Tibial nerve (tissue), 4 donors: ENCODE measurements around the gene ABHD15.

ENCODE experiments used
- CTCF ChIP-seq, 5 experiments: fragments of 200-600 bp in 3 of 5; fragments of 450-650 bp in 2 of 5; sonication (generic) in 3 of 5; IDR thresholded peaks; one replicate each; pipeline ENCODE4 v1.5.1; 2016 to 2019; ENCODE audit warnings: antibody characterized with exemption in 5 of 5, mild to moderate bottlenecking in 3 of 5, moderate library complexity in 2 of 5
- EP300 ChIP-seq, 2 donors: sonication (generic); formaldehyde crosslinking; IDR thresholded peaks; one replicate each; pipeline ENCODE4 v1.6.1; 2017; ENCODE audit warnings: antibody characterized with exemption in 2 of 2, mild to moderate bottlenecking in 1 of 2
- POLR2A ChIP-seq, 2 donors: fragments of 450-650 bp; IDR thresholded peaks; one replicate each; pipeline ENCODE4 v1.6.1; 2017; ENCODE audit warnings: antibody characterized with exemption in 2 of 2, mild to moderate bottlenecking in 2 of 2, moderate library complexity in 2 of 2

GRCh38 chr17:29510953-29511352 lies 55.9 kb downstream of the ABHD15 start:
- TF ChIP-seq CTCF (IDR thresholded peaks at IDR 0.05): no peak
- TF ChIP-seq POLR2A (IDR thresholded peaks at IDR 0.05): no peak
- TF ChIP-seq EP300 (IDR thresholded peaks at IDR 0.05): no peak
